T follicular helper cell (primary cell): ENCODE measurements around the gene KISS1.

Experiments
- DNase-seq: peaks from one replicate; pipeline ENCODE4 v3.0.0-alpha.2; 2020; ENCODE audit warnings: low read depth

The KISS1 gene

DNA sequence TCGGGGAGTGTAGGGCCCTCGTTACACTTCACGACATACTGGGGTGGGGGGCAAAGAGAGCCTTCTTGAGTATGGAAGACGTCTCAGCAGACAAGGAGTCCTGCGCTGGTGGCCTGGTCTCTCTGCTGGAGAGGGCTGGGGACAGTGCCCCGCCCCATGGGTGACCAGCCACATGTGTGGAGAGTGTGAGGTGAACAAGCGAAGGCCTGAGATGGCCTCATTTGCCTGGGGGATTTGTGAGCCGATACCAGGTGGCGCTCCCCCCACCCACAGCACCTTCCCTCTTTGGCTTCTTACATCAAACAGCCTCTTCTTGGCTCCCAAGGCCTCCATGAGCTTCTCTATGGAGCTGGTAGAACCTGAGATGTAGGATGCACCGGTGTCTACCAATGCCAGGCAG is 40.4 kb downstream of the KISS1 start:
- DNase-seq: no peak

DNA sequence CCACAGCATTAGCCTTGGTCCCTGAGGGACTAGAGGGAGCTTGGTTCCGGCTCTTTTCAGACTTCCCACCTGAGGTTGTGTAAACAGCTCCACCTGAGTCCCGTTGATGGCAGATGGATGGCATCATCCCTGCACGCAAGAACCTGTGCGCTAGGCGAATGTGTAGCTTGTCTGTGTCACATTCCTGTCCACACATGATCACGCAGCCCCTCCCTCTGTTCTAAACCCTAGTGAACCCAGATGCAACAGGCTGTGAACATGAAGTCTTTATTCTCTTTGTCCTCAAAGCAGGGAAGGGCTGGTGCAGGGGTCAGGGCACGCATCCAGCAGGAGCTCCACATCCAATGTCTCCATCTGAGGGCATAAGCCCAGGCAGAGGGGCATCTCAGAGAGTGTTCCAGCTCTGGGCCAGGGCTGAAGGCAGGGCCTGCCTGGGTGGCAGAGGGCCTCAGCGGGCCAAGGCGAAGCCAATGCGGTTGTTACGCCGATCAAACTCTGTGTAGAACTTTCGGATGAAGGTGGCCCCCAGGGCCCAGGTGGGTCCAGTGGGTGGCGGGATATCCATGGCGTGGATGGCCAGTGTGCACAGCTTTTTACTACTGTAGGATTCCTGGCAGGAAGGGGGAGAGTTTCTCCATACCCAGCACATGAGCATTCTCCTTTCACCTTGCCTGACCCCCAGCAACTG is 41.6 kb downstream of the KISS1 start:
- no peak for DNase-seq

DNA sequence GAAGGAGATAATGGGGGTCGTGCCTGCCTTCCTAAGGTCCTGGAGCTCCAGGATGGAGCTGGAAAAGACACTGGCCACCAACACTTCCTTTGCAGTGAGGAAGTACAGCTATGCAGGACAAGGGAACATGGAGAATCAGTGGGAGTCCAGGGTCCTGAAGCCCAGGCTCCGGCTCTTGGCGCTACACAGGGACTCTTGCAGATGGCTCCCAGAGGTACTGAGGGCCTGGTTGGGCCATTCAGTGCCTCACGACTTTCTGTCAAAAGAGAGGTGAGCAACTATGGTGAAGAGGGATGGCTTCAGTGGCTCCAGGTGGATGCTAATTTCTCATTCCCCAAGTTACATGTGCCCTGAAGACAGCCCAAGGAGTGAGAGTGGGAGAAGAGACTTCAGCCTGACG is 42.6 kb downstream of the KISS1 start:
- DNase-seq: no peak

DNA sequence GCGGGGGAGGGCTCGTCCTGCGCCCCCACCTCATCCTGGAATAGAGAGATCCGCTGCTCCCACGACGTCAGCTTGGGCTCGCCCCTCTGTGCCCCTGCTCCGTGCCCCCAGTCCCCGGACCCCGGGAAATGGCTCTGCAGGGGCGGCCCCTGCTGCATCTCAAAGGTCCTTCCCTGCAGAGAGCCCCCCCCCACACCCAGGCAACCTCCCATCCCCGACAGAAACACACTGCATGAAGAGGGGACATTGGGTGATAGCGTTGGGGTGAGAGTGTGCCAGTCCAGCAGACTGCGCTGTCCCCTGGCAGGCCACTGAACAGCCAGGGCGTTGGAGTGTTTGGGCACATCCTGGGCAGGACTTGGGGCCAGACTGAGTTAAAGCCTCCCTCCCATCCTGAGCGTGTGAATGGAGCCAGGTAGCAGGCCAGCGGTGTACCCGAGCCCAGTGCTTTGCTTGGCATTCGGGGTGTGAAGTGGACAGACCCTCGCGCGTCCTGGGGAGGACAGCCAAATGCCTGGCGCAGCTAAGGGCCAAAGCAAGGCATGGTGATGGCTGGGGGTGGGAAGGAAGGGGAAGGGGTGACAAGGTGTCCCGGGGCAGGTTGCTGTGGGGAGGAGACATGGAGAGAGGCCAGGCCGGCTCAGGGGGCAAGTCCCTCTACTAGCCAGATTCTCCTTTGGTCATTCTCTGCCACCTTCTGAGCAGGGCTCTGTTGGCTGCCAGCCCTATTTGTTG is 43.8 kb downstream of the KISS1 start:
- DNase-seq: no peak

DNA sequence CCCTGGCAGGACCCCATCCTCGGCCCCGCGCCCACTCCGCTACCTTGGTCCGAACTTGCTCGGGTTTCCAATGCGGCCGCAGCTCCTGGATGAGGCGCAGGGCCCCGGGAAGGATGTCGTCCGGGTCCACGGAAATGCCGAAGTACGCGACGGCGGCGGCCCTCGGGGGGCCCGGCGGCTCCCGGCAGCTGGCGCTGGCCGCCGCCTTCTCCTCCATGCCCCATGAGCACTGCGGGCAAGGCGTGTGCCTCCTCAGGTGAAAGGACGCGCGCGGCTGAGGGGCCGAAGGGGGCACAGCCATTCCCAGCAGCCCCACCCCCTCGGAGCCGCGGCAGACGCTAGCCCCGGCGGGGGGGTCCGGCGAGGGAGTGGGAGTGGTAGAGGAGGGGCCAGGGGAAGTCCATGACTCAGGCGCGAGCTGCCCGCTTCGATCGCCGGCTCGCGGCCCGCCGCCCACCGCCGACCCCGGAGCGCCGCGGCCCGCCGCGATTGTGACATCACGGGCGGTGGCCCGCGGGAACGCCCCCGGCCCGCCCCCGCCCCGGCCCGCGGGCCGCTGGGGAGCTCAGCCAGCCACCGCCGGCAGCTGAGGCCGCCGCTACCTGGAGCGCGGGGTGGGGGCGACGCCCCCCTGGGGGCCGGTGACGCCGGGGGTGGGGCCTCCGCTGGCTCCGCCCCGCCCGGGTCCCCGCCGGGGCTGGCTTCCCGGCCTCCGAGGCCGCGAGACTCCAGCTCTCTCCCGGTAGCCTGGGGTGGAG is 44.6 kb downstream of the KISS1 start, which contains the start of gene ETNK2:
Gene ETNK2 (minus strand): TSS at position 493 of the 758 bp plus-strand sequence. CDS start 192 bp downstream, at position 301.
- peak; percentile 43 for DNase-seq

DNA sequence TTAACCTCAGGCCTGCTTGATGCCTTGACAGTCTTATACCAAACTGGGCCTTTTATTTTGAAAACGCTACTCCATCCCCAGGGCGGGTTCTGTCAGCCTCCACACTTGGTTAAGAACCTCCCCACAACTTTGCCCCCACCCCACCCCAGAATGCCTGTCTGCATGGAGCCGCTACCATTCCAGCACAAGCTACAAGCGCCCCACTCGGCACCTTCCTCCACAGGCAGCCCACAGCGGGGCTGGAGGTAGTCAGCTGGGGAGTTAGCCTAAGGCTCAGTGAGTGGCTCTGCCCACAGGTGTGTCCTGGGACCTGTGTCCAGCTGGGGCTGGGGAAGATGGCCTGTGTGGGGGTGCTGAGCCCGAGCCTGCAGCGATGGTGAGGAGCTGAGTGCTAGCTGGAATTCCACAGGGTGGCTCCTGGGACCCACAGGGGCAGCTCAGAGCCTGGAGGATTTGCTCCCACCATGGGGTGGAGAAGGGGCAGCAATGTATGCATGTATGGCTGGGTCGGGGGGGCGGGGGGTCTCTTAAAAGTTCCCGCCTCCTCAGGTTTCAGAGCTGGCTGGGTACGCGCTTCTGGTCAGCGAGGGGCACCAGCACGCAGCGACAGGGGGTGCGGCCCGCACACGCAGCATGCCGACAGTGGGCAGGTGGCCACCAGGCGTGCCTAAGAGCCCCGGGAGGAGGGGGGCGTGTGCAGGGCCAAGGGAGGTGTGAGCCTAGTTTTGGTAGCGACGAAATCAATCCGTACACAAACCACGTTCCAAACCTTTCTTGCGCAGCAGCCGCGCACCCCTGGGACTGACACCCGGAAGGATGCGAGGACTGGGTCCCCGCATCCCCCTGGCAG is 45.4 kb downstream of the KISS1 start:
- no peak for DNase-seq

DNA sequence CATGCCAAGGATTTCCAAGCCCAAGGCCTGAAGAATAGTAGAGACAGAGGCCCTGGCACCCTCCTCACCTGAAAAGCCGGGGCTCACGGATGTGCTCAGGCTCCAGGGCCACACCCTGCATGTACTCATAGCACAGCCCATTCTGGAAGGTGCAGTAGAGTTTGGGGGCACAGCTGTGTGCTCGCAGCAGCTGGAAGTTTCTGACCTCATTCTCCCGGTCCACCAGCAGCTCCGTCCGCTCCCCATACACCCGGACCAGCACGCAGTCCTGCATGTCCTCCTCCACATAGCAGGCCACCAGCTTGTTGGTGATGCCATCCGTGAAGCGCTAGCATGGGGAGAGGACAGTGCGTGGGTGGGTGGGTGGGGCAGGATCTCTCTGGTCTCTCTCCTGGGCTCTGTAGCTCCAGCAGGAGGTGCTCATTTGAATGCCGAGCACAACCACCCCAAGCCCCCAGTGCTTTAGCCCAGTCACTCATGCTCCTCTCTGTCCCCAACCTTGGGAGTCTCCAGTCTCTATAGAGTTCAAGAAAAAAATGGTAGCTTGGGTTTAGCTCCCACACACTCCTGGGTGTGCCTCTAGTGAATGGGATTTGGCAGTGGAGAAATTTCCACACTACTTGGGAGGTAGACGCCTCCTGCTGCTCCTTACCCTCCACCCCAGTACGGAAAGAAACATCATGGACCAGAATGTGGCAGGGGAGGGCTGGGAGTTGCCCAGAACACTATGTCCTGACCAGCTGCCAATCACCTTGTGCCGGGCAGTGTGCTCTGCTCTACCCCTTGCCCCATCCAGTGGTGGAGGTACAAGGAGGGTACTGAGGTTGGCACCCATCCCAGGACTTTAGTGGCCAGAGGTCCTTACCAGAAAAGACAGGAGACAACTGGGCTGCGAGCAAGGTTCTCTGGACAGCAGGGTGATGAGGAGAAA is 46.4 kb downstream of the KISS1 start:
- DNase-seq: no peak

DNA sequence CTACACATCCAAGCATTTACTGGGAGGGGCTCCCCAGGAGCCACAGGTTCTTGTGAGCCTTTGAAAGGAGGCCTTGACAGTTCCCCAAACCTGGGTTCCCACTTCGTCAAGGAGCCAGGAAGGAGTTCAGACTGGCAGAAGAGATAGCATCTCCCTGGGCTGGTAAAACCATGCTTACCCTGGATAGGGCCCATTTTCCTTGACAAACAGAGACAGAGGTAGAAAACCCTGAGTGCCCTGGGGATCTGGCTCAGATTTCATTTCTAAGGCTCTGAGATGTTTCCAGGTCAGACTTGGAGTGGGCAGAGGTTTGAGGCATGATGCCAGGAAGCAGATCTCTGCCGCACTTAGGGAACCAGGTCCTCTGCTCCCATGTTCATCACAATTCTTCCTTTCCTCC is 47.2 kb downstream of the KISS1 start:
- no peak for DNase-seq

DNA sequence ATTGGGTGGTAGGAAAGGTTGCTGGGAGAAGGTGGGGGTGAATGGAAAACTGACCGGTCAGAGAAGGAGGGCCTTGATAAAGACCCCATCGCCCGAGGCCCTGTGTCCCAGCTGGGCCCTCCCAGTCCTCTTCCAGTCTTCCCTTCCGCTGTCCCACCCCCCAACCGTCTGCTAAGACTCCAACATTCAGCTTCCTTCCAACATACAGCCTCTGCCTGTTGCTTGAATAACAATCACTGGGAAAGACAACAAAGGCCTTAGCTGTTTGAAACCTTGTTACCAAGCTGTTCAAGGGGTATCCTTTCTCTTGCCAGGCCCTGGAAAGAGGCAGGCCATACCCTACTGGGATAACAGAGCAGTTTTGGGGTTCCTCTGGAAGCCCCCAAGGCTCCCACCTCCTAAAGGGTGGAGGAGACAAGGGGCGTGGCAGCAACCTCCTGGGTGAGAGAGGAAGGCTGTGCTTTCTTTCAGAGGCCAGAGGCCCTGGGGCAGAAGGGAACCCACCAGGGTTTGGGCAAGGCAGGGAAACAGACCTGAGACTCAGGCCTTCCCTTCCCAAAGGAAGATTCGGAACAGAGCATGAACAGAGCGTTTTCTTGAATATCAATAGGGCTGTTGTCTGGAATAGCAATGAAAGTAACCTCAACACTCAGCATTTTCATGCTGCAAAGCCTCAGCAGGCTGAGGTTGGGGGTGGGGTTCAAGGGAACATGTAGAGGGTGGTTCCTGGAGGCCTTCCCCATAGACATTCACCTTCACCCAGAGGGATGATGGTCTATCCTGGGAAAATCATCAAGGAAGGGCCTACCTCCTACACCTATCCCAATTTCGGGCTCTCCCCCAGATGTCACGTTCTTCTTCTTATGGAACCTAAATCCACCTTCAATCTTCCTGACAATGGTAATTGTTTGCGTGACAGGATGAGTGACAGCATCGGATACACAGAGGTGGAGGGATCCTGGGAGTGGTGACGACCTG is 48.6 kb downstream of the KISS1 start:
- DNase-seq: no peak

DNA sequence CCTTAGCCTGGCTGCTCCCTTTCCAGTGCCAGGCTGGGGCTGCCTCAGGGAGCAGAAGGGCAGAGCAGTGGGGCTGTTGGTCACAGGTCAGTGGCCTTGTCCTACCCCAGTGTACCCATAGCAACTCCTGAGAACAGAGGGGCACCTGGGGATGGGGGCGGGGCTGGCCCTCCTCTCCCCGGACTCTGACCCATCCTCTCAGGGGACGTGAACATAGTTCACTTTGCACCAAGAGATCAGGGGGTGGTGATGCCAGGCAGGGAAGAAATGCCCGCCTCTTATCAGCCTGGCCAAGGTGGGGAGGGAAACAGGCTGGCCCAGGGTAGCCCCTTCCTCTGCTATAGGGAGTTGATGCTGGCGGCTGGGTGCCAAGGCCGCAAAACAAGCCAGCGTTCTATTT is 49.3 kb downstream of the KISS1 start:
- no peak for DNase-seq

DNA sequence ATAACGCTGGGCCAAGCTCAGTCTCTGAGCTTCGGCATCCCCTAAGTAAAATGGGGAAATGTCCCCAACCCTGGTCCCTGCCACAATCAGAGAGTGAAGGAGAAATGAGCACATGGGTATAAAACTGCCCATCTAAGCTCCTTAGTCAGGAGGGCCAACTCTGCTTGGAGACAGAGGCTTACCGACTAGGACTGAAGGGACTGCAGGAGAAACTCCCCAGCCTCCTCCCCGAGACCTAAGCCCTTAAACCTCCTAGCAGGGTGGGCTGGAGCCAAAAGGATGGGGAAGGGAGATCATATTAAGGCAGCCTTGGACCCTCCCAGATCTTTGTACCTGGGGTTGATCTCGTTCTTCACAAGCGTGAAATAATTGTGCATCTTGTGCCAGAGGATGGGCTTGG is 50.0 kb downstream of the KISS1 start:
- no peak for DNase-seq

DNA sequence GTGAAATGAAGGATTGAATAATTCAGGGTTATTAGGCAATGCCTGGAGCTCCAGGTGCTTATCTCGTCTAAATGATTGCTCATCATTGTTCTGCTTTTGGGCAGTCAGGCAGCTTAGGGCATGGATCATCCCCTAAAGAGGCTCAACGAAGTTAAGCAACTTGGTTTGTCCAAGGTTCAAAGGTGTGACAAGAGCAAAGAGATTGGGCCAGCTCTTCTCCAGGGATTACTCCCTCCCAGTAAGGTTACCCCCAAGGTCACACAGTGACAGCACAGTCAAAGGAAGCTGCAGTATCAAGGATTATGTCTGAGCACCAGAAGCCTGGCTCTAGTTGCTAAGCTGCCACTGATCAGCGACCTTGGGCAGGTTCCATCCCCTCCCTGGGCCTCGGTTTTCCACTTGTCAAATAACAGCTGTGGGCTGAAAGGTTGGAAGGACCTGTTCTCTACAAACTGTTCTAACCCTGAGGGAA is 51.2 kb downstream of the KISS1 start:
- DNase-seq: no peak

DNA sequence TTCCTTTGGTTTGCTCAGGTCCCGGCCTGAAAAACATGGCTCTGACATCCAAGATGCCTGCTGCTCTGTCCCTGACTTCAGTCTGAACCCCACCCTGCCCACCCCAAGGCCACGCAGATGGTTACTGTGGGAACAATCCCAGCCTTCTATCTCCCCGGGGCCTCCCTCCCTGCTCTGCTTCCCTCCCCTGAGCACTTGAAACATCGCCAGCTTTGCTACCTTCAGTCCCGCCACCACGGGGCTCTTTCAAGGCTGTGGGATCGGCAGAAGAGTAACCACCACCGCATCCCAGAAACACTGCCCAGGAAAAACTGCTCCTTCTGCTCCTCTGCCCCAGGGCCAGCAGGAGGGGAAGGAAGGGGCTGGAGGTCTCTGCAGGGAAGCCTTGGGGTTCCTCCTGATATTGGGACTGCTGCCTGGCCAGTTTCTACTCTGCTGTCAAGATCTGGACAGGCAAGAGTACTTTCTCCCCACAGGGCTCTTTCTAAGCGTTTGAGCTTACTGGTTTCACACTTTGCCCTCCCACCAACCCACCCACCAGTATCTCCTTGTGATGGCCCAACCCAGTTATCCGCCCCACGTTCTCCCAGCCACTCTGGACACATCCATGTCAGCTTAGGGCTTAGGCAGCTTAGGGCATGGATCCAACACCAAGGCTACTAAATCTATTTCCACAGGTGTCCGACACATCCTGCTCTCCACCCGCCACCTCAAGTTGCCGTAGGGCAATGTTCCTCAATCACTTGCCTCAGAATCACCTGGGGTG is 52.8 kb downstream of the KISS1 start:
- no peak for DNase-seq

DNA sequence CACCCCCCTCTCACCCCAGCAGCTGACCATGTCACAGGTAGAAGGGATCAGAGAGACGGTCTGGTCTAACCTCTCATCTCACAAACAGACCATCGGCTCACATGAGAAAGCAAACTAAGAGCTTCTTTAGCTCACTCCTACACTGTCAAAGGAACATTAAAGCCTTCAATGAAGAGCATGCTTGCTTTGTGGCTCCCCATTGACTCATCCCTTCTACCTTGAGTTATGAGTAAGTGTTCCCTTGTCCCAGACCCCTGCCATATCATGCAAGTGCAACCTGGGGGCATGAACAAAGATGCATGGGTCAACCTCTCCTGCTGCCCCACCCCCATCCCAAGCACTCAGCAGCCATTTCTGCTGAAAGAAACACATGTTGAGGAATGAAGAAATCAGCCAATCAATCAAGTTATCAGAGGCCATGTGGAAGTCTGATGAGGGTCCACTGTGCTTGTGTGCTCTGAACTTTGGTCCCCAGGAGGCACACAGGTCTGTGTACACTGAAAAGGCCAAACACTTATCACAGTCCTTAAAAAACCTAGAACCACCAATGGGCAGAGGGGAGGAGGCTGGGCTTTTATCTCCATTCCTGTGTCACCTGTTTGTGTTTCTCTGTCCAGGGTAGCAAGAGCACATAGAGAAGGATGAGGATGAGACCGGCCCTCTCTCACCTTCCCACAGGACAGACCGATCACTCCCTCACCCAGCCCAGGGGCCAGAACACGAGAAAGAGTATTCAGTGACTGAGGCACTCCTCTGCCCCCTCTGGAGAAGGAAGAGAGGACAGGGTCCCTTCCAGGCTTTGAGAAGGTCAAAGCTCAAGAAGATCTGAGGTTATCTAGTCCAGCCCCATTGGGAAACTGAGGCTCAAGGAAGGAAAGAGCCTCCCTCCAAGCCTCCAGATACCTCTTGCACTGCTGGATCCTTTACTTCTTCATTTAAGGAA is 54.0 kb downstream of the KISS1 start:
- DNase-seq: no peak

DNA sequence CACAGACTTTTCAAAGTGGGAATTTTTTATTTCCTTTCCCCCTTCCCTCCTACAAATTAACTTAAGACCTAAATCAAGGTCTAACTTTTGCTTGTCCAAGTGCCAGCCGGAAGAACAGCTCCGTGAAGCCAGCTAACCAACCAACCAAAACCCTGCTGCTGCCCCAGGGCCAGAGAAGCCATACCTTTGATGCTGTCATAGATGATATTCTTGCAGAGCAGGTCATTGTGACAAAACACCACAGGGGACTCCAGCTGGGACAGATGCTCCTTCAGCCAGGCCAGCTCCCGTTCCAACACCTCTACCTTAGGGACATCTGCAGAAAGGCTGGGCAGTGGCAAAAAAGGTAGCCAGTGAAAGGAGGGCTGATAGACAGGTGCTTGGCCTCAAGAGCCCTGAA is 55.2 kb downstream of the KISS1 start:
- no peak for DNase-seq
